NB4 (cell line): ENCODE data around the gene SACS.

ENCODE experiments used
- CTCF ChIP-seq: IDR thresholded peaks from one replicate; pipeline ENCODE4 v1.5.1; 2012; ENCODE audit warnings: low read depth, low read length
- MAX ChIP-seq: IDR thresholded peaks from 2 replicates; pipeline ENCODE4 v1.6.1; 2011; ENCODE audit warnings: low read depth, low read length
- MYC ChIP-seq: IDR thresholded peaks from 2 replicates; pipeline ENCODE4 v1.6.1; 2011; ENCODE audit warnings: low read depth, low read length
- POLR2A ChIP-seq: IDR thresholded peaks from 2 replicates; pipeline ENCODE4 v1.6.1; 2011; ENCODE audit warnings: mild to moderate bottlenecking; ENCODE audit not compliant: insufficient read length; ENCODE audit errors: extremely low read depth

GRCh38 chr13:23477101-23477500 is 43.6 kb upstream of the SACS start:
- no peak for TF ChIP-seq CTCF
- TF ChIP-seq POLR2A = no peak
- TF ChIP-seq MAX = no peak
- TF ChIP-seq MYC = no peak
